GM12801 (cell line): ENCODE results near the gene CELA2A.

Experiments
- TF ChIP-seq, protein P1 (sequence below): IDR thresholded peaks from one replicate; pipeline ENCODE4 v1.5.1; 2011; ENCODE audit warnings: control low read depth; ENCODE audit not compliant: insufficient read length; ENCODE audit errors: extremely low read depth

The CELA2A gene

DNA sequence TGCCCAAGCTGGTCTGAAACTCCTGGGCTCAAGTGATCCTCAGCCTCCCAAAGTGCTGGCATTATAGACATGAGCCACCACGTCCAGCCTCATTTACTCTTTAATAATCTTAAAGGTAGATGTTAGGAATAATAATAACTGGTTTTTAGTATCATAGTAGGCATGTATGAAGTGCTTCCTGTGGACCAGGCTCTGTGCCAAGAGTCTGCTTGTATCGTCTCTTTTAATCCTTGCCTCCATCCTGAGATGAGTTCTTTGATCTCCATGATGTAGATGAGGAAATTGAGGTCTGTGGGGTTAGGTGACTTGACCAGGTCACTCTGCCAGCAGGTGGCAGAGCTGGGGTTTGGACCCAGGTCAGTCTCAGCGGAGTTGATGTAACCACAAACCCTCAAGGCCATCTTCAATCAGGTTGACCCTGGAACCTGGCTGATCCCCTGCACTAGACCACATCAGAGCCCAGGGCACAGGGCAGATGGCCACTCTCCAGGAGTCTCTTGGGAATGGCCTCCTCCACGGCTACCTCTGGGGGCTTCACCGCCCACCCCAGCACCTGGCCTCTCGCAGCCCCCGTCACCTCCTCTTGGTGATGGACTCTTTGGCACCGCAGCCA lies 35.6 kb upstream of the CELA2A start:
- TF ChIP-seq, protein P1, sequence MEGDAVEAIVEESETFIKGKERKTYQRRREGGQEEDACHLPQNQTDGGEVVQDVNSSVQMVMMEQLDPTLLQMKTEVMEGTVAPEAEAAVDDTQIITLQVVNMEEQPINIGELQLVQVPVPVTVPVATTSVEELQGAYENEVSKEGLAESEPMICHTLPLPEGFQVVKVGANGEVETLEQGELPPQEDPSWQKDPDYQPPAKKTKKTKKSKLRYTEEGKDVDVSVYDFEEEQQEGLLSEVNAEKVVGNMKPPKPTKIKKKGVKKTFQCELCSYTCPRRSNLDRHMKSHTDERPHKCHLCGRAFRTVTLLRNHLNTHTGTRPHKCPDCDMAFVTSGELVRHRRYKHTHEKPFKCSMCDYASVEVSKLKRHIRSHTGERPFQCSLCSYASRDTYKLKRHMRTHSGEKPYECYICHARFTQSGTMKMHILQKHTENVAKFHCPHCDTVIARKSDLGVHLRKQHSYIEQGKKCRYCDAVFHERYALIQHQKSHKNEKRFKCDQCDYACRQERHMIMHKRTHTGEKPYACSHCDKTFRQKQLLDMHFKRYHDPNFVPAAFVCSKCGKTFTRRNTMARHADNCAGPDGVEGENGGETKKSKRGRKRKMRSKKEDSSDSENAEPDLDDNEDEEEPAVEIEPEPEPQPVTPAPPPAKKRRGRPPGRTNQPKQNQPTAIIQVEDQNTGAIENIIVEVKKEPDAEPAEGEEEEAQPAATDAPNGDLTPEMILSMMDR = no peak

DNA sequence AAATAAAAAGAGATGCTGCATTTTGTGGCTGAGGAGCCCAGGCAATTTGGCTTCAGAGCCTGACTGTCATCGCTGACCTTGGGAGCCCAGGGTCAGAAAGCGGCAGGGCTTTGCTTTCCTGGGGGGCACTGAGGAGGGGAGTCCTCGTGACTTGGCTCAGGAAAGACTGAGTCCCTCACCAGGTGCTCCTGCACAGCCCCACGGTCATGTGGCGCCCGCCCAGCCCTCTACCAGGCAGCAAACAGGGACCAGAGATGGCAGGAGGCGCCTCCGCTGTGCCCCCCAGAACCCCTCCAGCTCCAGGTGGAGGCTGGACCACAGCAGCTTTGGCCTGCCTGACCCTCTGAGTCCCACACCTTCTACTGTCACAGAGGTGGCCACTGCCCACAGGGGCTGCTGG lies 33.7 kb upstream of the CELA2A start:
- TF ChIP-seq, protein P1 = no peak

DNA sequence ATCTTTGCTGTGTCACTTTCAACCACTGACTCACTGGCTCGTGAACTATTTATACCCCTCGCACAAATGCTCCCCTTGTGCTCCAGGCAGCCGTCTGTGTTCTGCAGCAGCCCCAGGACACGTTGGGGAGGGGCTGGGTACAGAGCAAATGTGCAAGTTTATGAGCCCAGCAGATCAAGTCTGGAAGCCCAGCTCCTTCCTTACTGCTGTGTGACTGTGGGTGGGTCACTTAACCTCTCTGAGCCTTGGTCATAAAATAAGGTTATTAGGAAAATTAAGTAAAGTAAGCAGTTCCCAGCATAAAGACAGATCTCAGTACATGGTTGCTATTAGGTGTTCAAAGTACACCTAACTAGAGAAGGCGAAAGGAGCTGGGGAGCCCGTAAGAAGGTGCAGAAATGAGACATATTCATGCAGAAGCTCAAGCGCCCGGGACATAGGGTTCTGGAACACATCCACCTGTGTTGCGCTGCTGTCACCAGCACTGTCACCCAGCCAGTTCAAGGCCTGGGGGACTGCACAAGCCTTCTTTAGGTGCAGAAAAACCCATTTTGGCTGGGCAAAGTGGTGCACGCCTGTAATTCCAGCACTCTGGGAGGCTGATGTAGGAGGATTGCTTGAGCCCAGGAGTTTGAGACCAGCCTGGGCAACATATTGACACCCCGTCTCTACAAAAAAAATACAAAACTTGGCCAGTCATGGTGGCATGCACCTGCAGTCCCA lies 33.0 kb upstream of the CELA2A start:
- TF ChIP-seq, protein P1 = no peak

DNA sequence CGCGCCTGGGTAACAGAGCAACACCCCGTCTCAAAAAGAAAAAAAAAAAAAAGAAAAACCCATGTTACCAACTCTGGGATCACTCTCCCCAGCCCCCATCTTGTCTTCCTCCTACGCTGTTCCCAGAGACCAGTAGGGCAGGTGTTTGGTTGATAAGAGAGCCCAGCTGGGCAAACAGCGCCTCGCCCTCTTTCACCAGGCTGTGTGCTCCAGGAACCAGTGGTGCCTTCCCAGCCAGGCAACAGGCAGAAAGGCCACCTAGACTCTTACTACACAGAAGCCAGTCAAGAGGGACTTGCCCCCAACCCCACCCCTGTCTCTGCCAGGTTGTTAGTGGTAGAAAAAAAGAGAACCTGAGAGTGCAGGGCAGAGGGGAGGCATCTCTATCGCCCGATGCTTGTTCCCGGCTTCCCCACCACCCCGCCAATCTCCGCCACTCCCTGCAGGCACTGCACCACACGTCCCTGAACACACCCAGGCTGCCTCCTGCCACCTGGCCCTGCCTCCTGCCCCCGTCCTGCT lies 32.3 kb upstream of the CELA2A start:
- TF ChIP-seq, protein P1 = no peak

DNA sequence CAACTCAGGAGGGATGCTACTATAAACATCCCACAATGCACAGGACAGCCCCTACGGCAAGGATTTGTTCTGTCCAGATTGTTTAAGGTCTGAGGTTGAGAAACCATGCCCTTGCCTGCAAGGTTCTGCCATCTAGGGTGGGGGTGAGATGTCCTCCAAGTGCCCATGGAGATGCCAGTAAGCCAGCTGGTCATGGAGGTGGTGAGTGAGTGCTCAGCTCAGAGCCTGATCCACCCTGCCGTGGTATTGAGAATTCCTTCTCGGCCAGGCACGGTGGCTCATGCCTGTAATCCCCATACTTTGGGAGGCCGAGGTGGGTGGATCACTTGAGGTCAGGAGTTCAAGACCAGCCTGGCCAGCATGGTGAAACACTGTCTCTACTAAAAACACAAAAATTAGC lies 31.6 kb upstream of the CELA2A start:
- TF ChIP-seq, protein P1 = no peak

DNA sequence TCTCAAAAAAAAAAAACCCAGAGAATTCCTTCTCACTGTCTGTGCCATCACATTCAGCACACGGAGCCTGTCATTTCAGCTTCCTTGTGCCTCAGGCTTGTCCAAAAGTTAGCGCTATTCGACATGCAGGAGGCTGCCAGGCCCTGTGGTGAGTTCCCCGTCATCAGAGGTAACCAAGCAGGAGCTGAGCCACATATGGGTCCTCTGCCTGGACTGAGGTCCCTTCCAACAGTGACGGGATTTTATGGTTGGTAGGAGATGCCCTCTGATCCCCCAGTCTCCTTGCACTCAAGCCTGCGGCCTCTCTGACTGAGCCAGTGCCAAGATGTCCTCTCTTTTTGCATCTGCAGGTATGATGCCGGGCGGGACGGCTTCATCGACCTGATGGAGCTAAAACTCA lies 31.0 kb upstream of the CELA2A start:
- TF ChIP-seq, protein P1 = no peak

DNA sequence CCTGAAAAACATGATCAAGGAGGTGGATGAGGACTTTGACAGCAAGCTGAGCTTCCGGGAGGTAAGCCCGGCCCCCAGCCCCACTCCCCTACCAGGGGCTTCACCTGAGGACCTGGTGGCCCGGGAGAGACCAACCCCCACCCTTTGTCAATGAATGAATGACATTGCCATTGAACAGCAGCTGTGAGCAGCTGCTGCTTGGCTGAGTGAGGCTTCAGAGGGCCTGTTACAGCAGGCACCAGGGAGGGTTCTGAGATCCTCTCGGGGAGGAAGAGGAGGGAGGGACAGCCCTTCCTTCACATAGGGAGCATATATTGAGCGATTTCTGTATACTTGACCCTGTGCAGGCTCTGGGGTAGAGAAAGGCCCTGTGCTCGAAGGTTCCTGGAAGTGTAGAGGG lies 30.6 kb upstream of the CELA2A start:
- TF ChIP-seq, protein P1 = no peak
